DOHH2 (cell line): ENCODE results near the gene SCG5.

Experiments used
- H3F3A ChIP-seq: fragments of 200-600 bp; sonication (generic), shearing (Covaris generic); 2 replicates; pipeline ENCODE4 v1.6.0; 2016; ENCODE audit warnings: antibody characterized with exemption, mild to moderate bottlenecking; ENCODE audit not compliant: control insufficient read depth, insufficient read depth
- H3K27ac ChIP-seq: fragments of 200-600 bp; sonication (generic); 2 replicates; pipeline ENCODE4 v1.5.1; 2014; ENCODE audit warnings: low read depth, mild to moderate bottlenecking, low read length, moderate library complexity
- H3K27me3 ChIP-seq: fragments of 200-600 bp; sonication (generic); 2 replicates; pipeline ENCODE4 v1.6.1; 2014; ENCODE audit warnings: mild to moderate bottlenecking, low read length, mixed read lengths; ENCODE audit not compliant: control insufficient read depth
- H3K36me3 ChIP-seq: fragments of 200-600 bp; sonication (generic); 2 replicates; pipeline ENCODE4 v1.6.1; 2014; ENCODE audit warnings: mild to moderate bottlenecking, low read length, moderate library complexity, mixed read lengths; ENCODE audit not compliant: control insufficient read depth
- H3K4me1 ChIP-seq: fragments of 200-600 bp; sonication (generic); 2 replicates; pipeline ENCODE4 v1.6.1; 2014; ENCODE audit warnings: mild to moderate bottlenecking, low read length, mixed read lengths; ENCODE audit not compliant: control insufficient read depth
- H3K4me2 ChIP-seq: fragments of 200-600 bp; sonication (generic); 2 replicates; pipeline ENCODE4 v1.6.0; 2014; ENCODE audit warnings: mild to moderate bottlenecking, low read length, moderate library complexity
- H3K4me3 ChIP-seq: fragments of 200-600 bp; sonication (generic); 2 replicates; pipeline ENCODE4 v1.5.1; 2014; ENCODE audit warnings: mild to moderate bottlenecking, low read length, mixed read lengths
- H3K79me2 ChIP-seq: fragments of 200-600 bp; sonication (generic); 2 replicates; pipeline ENCODE4 v1.6.1; 2014; ENCODE audit warnings: mild to moderate bottlenecking, low read length, mixed read lengths; ENCODE audit not compliant: control insufficient read depth
- H3K9me2 ChIP-seq: fragments of 200-600 bp; sonication (generic); replicated peaks from 2 replicates; pipeline ENCODE4 v1.6.1; 2014; ENCODE audit warnings: mild to moderate bottlenecking, low read length, mixed read lengths; ENCODE audit not compliant: control insufficient read depth
- H3K9me3 ChIP-seq: fragments of 200-600 bp; sonication (generic); 2 replicates; pipeline ENCODE4 v1.6.1; 2014; ENCODE audit warnings: antibody characterized with exemption, low read length, mixed read lengths; ENCODE audit not compliant: control insufficient read depth, insufficient read depth
- H4K20me1 ChIP-seq: fragments of 200-600 bp; sonication (generic); 2 replicates; pipeline ENCODE4 v1.6.0; 2014; ENCODE audit warnings: low read depth, mild to moderate bottlenecking, antibody characterized with exemption, low read length, moderate library complexity; ENCODE audit not compliant: control insufficient read depth, insufficient read depth
- CTCF ChIP-seq: fragments of 200-600 bp; sonication (generic); IDR thresholded peaks from one replicate; pipeline ENCODE4 v1.5.1; 2014; ENCODE audit warnings: antibody characterized with exemption, mild to moderate bottlenecking, low read depth, low read length; ENCODE audit not compliant: poor library complexity, severe bottlenecking
- EZH2phosphoT487 ChIP-seq: fragments of 200-600 bp; sonication (generic); IDR thresholded peaks from 2 replicates; pipeline ENCODE4 v1.6.1; 2017; ENCODE audit warnings: borderline replicate concordance, mild to moderate bottlenecking, antibody characterized with exemption, low read length, moderate library complexity, mixed read lengths

The SCG5 gene

GRCh38 chr15:32691689-32692038, 50.2 kb downstream of the SCG5 start:
- Histone ChIP-seq H3K27me3 (no peaks in the 10 kb centered on the region), H3F3A (no peaks in the 10 kb centered on the region), H3K9me2 (no peaks in the 10 kb centered on the region), H3K4me1 (no peaks in the 10 kb centered on the region), H3K27ac (no peak overlapping the region), H3K79me2 (no peaks in the 10 kb centered on the region), H3K4me3 (no peak overlapping the region), H3K36me3 (no peaks in the 10 kb centered on the region), H3K4me2 (no peak overlapping the region), H3K9me3 (no peaks in the 10 kb centered on the region), H4K20me1 (no peaks in the 10 kb centered on the region)
- TF ChIP-seq CTCF (no peak), EZH2phosphoT487 (no peak)

- Histone ChIP-seq H3K27ac (no peak overlapping the region), H3K36me3 (no peaks in the 10 kb centered on the region), H3F3A (no peaks in the 10 kb centered on the region), H3K4me3 (no peak overlapping the region), H3K79me2 (no peaks in the 10 kb centered on the region), H3K27me3 (no peaks in the 10 kb centered on the region), H4K20me1 (no peaks in the 10 kb centered on the region), H3K9me2 (no peaks in the 10 kb centered on the region), H3K4me2 (no peak overlapping the region), H3K9me3 (no peaks in the 10 kb centered on the region), H3K4me1 (no peaks in the 10 kb centered on the region)
- TF ChIP-seq CTCF (no peak), EZH2phosphoT487 (no peak)
These were observed 50.8 kb downstream of the SCG5 start for GRCh38 chr15:32692286-32692685.

GRCh38 chr15:32694222-32694983, 52.9 kb downstream of the SCG5 start:
- Histone ChIP-seq H4K20me1 (no peaks in the 10 kb centered on the region), H3K4me2 (no peak overlapping the region), H3K4me3 (no peak overlapping the region), H3K27ac (no peak overlapping the region), H3K9me2 (no peaks in the 10 kb centered on the region), H3K4me1 (no peaks in the 10 kb centered on the region), H3K36me3 (no peaks in the 10 kb centered on the region), H3K79me2 (no peaks in the 10 kb centered on the region), H3K27me3 (no peaks in the 10 kb centered on the region), H3K9me3 (no peaks in the 10 kb centered on the region), H3F3A (no peaks in the 10 kb centered on the region)
- no peak for TF ChIP-seq EZH2phosphoT487
- TF ChIP-seq CTCF = no peak
